HepG2 (cell line): ENCODE results near the gene GBE1.

Experiments
- CBX2 ChIP-seq, 2 experiments: fragments of 200-600 bp in 1 of 2; sonication (generic); formaldehyde crosslinking in 1 of 2; IDR thresholded peaks; 2 replicates each; pipeline versions ENCODE4 v1.7.0 to v1.8.1; 2018 to 2022; ENCODE audit warnings: low read depth in 2 of 2, low read length in 1 of 2, mild to moderate bottlenecking in 1 of 2, missing genetic modification reagents in 1 of 2
- CTCF ChIP-seq: sonication (generic); formaldehyde crosslinking; IDR thresholded peaks from 2 replicates; pipeline ENCODE4 v1.5.0; 2020; ENCODE audit warnings: mild to moderate bottlenecking, missing genetic modification reagents, moderate library complexity
- TEAD3 ChIP-seq: optimal IDR thresholded peaks from 2 replicates; pipeline ENCODE3; 2016; ENCODE audit warnings: borderline replicate concordance
- ZNF7 ChIP-seq: IDR thresholded peaks from 2 replicates; pipeline ENCODE4 v1.6.1; 2016; ENCODE audit warnings: missing biosample characterization, missing genetic modification reagents
- TF ChIP-seq, protein P1 (sequence below): fragments of 450-650 bp; IDR thresholded peaks from 2 replicates; pipeline ENCODE4 v1.6.1; 2017; ENCODE audit warnings: mild to moderate bottlenecking

DNA sequence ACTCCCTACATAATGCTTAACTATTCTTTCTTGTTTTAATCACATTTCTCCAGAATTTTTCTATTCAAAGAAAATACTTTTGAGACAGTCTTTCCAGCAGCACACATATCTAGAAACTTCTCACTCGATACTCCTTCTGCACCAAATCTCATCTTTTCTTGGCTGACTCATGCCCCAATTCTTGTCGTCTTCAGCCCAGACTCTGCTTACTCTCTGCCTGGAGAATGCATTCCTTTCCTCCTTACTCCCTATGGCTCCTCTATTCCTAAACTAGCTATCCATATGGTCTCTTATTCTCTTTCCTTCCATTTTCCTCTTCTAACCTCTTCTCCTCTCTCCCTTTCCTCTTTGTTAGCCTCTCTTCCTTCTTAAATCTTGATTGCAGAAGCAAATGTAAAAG, 158.7 kb downstream of the GBE1 start:
- TF ChIP-seq CBX2 (IDR thresholded peaks at IDR 0.05; ENCODE audit: low read depth, low read length) (no peak), CBX2 (CRISPR knock-in tag; IDR thresholded peaks at IDR 0.05; ENCODE audit: low read depth) (no peak), CTCF (CRISPR knock-in tag) (no peak), TEAD3 (CRISPR knock-in tag) (no peak), ZNF7 (no peak)
- TF ChIP-seq, protein P1, sequence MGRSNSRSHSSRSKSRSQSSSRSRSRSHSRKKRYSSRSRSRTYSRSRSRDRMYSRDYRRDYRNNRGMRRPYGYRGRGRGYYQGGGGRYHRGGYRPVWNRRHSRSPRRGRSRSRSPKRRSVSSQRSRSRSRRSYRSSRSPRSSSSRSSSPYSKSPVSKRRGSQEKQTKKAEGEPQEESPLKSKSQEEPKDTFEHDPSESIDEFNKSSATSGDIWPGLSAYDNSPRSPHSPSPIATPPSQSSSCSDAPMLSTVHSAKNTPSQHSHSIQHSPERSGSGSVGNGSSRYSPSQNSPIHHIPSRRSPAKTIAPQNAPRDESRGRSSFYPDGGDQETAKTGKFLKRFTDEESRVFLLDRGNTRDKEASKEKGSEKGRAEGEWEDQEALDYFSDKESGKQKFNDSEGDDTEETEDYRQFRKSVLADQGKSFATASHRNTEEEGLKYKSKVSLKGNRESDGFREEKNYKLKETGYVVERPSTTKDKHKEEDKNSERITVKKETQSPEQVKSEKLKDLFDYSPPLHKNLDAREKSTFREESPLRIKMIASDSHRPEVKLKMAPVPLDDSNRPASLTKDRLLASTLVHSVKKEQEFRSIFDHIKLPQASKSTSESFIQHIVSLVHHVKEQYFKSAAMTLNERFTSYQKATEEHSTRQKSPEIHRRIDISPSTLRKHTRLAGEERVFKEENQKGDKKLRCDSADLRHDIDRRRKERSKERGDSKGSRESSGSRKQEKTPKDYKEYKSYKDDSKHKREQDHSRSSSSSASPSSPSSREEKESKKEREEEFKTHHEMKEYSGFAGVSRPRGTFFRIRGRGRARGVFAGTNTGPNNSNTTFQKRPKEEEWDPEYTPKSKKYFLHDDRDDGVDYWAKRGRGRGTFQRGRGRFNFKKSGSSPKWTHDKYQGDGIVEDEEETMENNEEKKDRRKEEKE, result no peak
